SH-SY5Y (cell line): ENCODE measurements around the gene CROCC2.

ENCODE experiments used
- GATA2 ChIP-seq: IDR thresholded peaks from 2 replicates; pipeline ENCODE4 v1.6.1; 2011; ENCODE audit warnings: mild to moderate bottlenecking, low read depth, low read length
- GATA3 ChIP-seq: IDR thresholded peaks from 2 replicates; pipeline ENCODE4 v1.6.1; 2011; ENCODE audit warnings: low read depth, mild to moderate bottlenecking, low read length, moderate library complexity

- TF ChIP-seq GATA2 = no peak
- TF ChIP-seq GATA3 = no peak
Observed at GRCh38 chr2:240896871-240897692, 9.1 kb upstream of the CROCC2 start.
